ENCODE measurements around the gene XPO5.
"Not testable (repeated sequence)": the region's sequence is repeated elsewhere in the genome, so short reads cannot be mapped to it uniquely, and the experiment has no call there.

DNA sequence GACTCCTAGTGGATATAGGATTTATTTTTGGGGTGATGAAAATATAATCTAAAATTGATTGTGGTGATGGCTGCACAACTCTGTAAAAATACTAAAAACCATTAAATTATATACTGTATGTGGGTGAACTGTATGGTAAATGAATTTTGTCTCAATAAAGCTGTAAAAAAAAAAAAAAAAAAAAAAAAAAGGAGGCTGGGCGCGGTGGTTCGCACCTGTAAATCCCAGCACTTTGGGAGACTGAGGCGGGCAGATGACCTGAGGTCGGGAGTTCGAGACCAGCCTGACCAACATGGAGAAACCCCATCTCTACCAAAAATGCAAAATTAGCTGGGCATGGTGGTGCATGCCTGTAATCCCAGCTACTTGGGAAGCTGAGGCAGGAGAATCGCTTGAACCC lies 18.2 kb downstream of the XPO5 start:
- not testable (repeated sequence) for TF ChIP-seq YY1 (IDR thresholded peaks at IDR 0.05; ENCODE audit: insufficient read depth, insufficient read length); SUZ12 (IDR thresholded peaks at IDR 0.05; ENCODE audit: extremely low read depth, insufficient read depth, insufficient read length); ZNF274 (IDR thresholded peaks at IDR 0.05; ENCODE audit: low read depth, low read length)
